Epithelial cell of proximal tubule (primary cell): ENCODE results near the gene SLC25A26. TPM values are rescaled to one million over a fixed set of nuclear protein-coding genes. Genes with fewer than 3 reads are reported as not detected.
A peak's percentile ranks its signal among the peaks of the same experiment; 100 is the strongest.

ENCODE experiments used
- DNase-seq: peaks from one replicate; pipeline ENCODE4 v3.0.0-alpha.2; 2011; ENCODE audit warnings: low read depth
- H3K4me3 ChIP-seq: 2 replicates; pipeline ENCODE4 v1.5.1; 2011; ENCODE audit warnings: low read depth, mild to moderate bottlenecking, low read length
- total RNA-seq: library from RNA; depleted of rRNA; stranded (reverse); fragments of >200 nt; gene quantifications from 2 replicates; pipeline ENCODE4 v1.2.3, GENCODE V29; 2015
- TF ChIP-seq, protein P1 (sequence below): conservative IDR thresholded peaks from 2 replicates; pipeline ENCODE4 v1.5.1; 2012; ENCODE audit warnings: low read depth, mild to moderate bottlenecking, low read length

The SLC25A26 gene
- total RNA-seq, 1 donor from 2014 or later = 16.2 TPM

DNA sequence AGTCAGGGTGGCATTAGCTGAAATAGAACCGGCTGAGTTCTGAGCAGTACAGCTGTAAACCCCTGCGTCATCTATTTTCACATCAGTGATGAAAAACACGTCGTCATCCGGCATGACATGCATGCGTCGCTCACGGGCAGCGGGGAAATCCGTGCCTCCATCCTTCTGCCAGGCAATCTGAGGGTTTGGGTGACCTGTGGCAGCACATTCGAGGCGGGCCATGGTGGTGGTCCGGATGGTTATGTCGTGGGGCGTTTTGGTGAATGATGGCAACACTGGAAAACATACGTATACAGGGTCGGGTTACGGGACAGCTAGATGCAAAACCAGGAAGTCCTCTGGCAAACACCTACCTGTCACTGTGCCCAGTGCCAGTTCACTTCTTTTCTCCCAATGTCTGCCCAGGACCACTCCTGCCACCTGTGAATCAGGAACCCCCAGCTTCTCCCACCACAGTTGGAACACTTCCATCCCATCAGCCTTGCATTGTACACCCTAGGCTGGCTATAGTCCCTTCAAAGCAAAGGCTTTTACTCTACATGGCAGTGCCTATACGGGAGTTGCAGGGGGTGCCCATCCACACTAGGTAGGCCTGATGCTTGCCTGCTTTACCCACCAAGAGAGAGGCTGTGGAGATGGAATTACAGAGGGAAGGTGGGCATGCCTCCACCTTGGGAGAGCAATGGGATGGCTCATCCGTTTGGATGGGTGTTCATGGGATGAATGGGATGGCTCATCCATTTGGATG is 163.4 kb downstream of the SLC25A26 start:
- no peak overlapping the region for H3K4me3 ChIP-seq
- no peak for DNase-seq
- TF ChIP-seq, protein P1, sequence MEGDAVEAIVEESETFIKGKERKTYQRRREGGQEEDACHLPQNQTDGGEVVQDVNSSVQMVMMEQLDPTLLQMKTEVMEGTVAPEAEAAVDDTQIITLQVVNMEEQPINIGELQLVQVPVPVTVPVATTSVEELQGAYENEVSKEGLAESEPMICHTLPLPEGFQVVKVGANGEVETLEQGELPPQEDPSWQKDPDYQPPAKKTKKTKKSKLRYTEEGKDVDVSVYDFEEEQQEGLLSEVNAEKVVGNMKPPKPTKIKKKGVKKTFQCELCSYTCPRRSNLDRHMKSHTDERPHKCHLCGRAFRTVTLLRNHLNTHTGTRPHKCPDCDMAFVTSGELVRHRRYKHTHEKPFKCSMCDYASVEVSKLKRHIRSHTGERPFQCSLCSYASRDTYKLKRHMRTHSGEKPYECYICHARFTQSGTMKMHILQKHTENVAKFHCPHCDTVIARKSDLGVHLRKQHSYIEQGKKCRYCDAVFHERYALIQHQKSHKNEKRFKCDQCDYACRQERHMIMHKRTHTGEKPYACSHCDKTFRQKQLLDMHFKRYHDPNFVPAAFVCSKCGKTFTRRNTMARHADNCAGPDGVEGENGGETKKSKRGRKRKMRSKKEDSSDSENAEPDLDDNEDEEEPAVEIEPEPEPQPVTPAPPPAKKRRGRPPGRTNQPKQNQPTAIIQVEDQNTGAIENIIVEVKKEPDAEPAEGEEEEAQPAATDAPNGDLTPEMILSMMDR = no peak

GRCh38 chr3:66385066-66385465 is 164.3 kb downstream of the SLC25A26 start:
- DNase-seq = no peak
- no peak overlapping the region for H3K4me3 ChIP-seq
- TF ChIP-seq, protein P1 = no peak

- no peak overlapping the region for H3K4me3 ChIP-seq
- TF ChIP-seq, protein P1 = no peak
- peak; percentile 31 for DNase-seq
Measured at GRCh38 chr3:66386011-66386924, 165.5 kb downstream of the SLC25A26 start.

DNA sequence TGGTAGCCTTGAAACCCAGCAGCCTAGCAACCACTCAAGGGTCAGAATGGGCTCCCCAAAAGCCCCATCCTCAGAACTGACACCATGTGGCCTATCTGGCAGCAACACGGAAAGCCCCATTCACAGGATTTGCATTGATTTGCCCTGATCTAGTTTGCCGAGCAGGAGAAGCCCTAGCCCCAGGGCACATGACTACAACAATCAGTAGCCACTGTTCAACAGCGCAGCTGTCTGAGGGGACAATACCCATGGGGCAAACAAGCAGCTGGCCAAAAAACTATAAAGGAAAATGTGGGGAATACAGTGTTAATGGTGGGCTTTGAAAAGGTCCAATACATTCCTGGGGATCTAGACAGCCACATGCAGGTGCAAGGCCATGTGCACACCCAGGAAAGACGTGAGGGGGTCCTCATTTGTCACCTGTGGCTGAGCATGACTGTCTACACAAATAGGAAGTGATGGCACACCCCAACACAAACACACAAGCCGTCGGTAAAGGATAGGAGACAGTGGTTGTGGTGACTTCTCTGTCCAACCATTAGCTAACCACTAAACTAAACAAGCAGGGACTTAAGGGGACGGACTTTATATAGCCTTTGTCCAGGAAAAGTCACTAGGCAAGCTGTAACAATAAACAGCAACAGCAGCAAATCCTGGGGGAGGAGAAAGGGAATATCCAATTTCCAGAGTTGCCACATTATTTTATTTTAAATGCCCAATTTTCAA is 166.3 kb downstream of the SLC25A26 start:
- TF ChIP-seq, protein P1 = no peak
- DNase-seq = no peak
- no peak overlapping the region for H3K4me3 ChIP-seq

DNA sequence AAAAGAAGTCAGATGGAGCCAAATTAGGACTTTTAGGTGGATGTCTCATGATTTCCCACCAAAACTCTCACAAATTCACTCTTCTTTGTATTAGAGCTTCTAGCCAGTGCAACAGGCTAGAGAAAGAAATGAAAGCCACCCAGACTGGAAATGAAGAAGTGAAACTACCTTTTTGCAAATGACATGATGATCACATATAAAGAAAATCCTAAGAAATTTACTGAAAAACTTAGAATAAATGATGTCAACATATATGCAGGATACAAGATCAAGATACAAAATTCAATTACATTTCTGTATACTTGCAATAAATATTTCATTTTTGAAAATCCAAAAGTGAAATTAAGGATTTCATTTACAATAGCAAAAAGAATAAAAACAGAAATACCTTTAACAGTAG is 169.2 kb downstream of the SLC25A26 start:
- DNase-seq = no peak
- no peak overlapping the region for H3K4me3 ChIP-seq
- TF ChIP-seq, protein P1 = no peak

DNA sequence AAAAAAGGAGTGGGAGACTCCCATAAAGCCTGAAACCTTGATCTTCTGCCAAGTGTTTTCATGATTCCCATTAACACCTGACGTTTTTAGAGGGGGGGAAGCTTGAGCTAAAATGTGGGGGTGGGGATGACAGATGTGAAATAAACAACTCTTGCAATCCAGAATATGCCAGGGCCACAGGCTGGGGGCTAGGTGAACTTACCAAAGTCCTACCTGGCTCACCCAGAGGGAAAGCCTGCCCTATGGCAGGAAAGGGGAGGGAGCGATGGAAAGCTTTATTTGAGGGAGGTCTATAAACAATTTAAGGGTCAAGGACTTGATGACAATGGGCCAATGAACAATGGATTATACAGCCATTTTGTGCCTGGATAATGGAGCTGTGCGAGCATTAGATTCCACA is 171.7 kb downstream of the SLC25A26 start:
- H3K4me3 ChIP-seq = no peak overlapping the region
- TF ChIP-seq, protein P1 = no peak
- no peak for DNase-seq
